Activated CD4-positive, CD25-positive, alpha-beta regulatory T cell treated with anti-CD3 and anti-CD28 coated beads, Interleukin-2, amount 50 U/mL, for 72 hours (primary cell): Measurements from ENCODE around the gene XRCC6.
"Not testable (repeated sequence)": the region's sequence is repeated elsewhere in the genome, so short reads cannot be mapped to it uniquely, and the experiment has no call there.

Experiments used
- DNase-seq: peaks from one replicate; pipeline ENCODE4 v3.0.0; 2021

XRCC6 gene

DNA sequence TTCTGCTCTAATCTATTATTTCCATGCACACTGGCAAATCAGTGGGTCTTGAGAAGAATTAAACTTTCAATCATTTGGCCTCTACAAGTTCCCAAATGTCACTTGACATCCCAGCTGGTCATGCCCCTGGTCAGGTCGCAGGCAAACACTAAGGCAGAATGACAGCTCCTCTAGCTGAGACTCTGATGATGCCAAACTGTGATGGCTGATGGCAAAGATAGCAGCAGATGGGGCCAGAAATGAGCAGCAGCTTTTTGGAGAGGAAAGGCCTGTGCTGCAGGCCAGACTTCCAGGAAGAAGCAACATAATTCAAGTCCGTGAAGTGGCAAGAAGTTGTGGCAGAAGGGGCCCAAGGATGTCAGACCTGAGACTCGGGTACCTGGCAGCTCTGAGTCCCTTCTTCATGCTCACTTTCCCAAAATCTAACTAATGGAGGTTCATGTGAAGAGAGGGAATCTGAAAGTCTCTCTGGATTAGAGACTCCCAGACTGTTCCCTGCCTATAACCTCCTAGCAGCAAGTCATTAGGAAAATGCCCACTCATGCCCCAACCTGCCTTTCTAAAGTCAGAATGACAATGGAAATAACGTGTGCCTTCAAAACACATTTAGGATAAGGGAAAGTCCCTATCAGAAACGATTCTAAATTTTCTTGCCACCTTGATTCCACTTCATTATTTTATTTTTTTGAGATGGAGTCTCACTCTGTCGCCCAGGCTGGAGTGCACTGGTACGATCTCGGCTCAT lies 22.0 kb upstream of the XRCC6 start:
- DNase-seq: no peak

DNA sequence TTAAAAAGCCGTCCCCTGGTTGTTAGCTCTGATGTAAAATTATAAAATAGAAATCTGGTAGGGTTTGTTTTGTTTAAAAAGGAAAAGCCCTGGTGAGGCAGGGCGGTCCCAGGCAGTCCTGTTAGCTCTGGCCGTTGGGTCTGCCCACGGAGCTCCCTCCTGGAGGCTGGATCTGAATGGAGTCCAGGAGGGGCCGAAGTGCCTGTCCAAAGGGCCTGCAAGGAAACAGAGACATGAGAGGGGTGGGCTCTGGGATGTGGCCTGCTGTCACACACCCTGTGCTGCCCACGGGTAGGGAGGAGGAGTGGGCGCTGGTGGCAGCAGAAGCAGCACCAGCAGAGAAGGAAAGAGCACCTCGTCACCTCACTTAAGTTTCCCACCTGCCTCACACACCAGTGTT lies 20.1 kb upstream of the XRCC6 start:
- DNase-seq: no peak

DNA sequence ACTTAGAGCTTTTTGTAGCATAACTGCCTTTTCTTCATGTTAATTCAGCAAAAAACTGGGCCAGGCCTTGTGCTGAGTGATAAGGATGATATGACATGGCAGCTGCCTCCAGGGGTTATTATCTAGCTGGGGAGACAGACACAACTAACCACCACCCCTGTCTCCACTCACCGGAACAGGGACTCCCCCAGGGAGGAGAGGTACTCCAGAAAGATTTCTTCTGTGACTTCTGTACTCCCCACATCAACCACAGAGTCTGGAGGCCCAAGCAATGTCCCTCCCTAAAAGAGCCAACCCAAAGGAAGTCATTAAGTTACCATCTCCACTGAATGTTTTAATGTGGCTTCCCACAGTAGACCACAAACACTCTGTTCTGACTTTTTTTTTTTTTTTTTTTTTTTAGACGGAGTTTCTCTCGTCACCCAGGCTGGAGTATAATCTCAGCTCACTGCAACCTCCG lies 17.2 kb upstream of the XRCC6 start:
- peak; percentile 61 for DNase-seq

DNA sequence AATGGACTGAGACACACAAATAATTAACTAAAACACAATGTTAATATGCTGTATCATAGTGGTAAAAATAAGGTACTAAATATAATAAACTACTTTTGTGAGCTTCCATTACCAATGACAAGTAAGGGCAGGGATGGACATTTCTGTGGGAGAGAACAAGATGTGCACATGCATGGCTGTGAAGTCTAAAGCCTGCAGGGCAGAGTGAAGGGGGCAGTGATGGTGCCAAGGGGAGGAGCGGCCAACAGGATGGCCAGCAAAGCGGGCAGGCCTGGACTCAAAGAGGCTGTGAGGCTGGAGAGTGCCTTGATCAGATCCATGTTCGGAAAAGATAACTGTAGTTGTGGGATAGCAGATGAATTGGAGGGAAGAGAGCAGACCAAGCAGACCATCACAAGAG lies 12.7 kb upstream of the XRCC6 start:
- DNase-seq: no peak

DNA sequence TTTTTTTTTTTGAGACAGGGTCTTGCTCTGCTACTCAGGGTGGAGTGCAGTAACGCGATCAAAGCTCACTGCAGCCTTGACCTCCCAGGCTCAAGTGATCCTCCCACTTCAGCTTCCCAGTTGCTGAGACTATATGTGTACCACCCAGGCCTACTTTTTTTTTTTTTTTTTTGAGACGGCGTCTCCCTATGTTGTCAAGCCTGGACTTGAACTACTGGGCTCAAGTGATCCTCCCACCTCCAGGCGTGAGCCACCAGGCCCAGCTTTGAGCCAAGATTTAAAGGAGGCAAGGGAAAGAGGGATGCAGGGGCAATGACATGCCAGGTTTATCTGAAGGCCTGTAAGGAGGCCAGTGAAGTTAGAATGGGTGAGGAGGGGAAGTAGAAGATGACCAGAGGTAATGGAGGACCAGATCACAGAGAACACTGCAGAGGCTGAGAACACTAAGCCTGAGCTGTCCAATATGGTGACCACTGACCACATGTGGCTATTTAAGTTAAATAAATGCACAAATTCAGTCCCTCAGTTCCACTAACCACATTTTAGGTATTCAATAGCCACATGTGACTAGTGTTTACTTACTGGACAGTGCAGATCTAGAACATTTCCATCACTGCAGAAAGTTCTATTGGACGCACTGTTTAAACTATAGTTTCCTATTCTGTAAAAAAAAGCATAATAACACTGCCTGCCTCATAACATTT lies 8.3 kb upstream of the XRCC6 start:
- no peak for DNase-seq

DNA sequence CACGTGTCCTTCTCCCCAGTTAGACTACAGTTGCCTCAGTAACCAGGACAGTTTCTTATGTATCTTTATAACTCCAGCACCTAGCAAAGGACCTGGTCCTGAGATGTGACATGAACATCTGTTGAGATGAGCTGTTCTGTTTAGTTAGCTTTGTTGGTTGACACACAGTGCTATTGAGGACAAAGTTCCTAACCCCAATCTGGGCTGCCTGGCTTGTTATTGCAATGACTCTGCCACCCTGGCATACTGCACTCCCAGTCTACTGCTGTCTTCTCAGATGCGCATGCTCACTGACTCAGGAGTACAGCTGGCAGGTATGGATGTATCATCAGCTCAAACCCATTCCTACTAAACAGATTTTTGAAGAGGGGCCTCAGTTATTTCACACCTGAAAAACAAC lies 7.6 kb upstream of the XRCC6 start:
- DNase-seq: no peak

DNA sequence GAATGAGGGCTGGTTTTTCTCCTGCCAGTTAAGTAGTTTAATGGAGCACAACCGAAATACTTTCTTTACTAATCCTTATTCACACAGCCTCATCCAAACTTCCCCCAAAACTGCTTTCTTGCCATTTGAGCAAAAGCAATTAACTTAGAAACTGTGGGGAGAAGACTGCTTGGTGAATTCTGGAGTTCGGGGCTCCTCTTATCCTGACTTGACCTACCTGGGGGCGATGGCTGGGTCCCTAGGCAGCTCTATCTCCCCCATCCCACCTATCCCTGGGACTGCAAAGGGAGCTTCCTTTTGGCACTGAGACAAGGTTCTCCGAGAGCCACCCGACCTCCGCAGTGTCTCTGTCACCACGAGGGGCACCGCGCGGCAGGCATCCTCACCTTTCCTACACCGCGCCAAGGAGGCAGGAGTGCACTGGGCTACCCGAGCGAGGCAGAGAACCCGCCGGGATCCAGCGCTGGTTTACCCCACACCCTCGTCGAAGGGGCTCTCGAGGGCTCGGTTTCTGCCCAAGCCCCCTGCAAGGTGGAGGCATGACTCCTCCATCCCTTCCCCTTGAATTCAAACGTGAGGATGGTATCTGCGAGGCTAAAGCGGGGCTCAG lies 1.0 kb upstream of the XRCC6 start:
- DNase-seq: peak; percentile 60

DNA sequence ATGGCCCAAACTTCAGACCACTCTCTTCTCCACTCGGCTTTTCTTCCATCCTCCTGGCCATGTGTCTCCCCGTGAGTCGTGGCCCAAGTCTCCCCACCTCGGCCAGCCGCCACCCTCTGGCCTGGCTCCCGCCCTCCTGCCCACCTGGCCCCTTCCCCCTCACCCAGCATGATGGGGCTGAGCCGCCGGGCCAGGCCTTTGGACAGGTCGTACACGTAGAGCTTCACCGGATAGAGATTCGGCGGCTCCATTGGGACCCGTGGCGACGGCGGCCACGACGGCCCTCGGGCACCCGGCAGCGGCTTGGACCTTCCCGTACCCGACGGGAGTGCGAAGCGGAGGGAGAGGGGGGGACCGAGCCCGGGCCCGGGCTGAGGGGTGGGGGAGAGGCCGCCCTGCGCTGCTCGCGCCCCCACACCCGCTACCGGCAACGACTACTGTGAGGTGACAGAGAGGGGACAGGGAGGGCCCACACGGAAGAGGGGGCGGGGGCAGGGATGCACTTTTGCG lies 451 bp upstream of the XRCC6 start, which contains the start of gene DESI1:
DESI1 (minus strand) TSS at position 455 of the 510 bp plus-strand sequence; CDS start at position 251, 204 bp downstream.
- DNase-seq: no peak

DNA sequence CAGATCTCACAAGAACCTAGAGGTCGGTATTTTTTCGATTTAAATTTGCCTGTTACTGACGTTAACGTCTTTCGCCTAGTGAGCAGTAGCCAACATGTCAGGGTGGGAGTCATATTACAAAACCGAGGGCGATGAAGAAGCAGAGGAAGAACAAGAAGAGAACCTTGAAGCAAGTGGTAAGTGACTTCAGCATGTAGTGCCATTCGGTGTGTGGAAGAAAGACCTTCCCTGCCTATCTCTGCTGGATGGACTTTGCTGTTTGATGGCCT lies 750 bp downstream of the XRCC6 start:
- DNase-seq: no peak

DNA sequence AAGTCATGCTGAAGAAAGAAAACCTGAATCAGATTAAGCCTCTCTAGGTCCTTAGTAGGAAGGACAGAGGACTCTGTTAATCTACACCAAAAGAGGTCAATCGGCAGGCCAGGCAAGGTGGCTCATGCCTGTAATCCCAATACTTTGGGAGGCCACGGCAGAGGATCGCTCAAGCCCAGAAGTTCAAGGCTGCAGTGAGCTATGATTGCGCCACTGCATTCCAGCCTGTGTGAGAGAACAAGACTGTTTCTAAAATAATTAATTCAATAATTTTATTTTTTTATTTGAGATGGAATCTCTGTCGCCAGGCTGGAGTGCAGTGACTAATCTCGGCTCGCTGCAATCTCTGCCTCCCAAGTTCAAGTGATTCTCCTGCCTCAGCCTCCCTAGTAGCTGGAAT lies 4.5 kb downstream of the XRCC6 start:
- no peak for DNase-seq

DNA sequence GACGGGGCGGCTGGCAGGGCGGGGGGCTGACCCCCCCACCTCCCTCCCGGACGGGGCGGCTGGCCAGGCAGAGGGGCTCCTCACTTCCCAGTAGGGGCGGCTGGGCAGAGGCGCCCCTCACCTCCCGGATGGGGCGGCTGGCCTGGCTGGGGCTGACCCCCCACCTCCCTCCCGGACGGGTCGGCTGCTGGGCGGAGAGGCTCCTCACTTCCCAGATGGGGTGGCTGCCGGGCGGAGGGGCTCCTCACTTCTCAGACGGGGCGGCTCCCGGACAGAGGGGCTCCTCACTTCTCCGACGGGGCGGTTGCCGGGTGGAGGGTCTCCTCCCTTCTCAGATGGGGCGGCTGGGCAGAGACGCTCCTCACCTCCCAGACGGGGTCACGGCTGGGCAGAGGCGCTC lies 10.0 kb downstream of the XRCC6 start:
- DNase-seq: not testable (repeated sequence)

DNA sequence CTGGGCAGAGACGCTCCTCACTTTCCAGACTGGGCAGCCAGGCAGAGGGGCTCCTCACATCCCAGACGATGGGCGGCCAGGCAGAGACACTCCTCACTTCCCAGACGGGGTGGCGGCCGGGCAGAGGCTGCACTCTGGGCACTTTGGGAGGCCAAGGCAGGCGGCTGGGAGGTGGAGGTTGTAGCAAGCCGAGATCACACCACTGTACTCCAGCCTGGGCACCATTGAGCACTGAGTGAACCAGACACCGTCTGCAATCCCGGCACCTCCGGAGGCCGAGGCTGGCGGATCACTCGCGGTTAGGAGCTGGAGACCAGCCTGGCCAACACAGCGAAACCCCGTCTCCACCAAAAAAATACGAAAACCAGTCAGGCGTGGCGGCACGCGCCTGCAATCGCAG lies 10.5 kb downstream of the XRCC6 start:
- not testable (repeated sequence) for DNase-seq

DNA sequence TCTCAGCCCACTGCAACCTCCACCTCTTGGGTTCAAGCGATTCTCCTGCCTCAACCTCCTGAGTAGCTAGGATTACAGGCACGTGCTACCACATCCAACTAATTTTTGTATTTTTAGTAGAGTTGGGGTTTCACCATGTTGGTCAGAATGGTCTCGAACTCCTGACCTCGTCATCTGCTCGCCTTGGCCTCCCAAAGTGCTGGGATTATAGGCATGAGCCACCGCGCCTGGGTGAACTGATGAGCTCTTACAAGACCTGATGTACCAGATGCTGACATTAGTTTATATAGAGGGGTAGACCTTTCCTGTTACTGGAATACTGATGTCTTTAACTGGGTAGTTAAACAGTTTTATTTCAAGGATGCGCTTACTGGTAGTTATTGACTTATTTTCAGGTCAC lies 13.5 kb downstream of the XRCC6 start:
- not testable (repeated sequence) for DNase-seq

DNA sequence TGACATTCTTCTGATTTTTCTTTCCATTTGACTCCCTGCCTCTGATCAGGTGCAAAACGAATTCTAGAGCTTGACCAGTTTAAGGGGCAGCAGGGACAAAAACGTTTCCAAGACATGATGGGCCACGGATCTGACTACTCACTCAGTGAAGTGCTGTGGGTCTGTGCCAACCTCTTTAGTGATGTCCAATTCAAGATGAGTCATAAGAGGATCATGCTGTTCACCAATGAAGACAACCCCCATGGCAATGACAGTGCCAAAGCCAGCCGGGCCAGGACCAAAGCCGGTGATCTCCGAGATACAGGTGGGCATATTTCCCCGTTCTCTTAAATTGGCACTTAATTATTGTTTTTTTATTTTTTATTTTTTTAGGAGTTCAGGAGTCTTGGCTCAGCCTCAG lies 15.4 kb downstream of the XRCC6 start:
- DNase-seq: no peak

DNA sequence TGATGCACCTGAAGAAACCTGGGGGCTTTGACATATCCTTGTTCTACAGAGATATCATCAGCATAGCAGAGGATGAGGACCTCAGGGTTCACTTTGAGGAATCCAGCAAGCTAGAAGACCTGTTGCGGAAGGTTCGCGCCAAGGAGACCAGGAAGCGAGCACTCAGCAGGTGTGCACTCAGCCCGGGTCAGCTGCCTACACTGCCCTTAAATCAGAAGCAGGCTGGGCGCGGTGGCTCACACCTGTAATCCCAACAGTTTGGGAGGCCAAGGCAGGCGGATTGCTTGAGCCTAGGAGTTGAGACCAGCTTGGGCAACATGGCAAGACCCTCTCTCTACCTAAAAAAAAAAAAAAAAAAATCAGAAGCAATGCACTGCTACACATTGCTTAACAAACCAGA lies 16.5 kb downstream of the XRCC6 start:
- not testable (repeated sequence) for DNase-seq

DNA sequence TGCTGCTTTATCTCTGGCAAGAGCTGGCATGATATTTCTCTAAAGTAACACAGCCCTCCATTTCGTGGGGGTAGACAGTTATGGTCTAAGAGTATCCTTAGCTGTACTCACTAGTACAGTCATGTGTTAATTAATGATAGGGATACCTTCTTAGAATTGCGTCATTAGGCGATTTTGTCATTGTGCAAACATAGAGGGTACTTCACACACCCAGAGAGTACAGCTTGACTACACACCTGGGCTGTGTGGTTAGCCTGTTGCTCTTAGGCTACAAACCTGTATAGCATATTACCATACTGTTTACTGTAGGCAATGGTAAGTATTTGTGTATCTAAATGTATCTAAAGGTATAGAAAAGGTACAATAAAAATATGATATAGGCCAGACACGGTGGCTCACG lies 17.0 kb downstream of the XRCC6 start:
- DNase-seq: no peak

DNA sequence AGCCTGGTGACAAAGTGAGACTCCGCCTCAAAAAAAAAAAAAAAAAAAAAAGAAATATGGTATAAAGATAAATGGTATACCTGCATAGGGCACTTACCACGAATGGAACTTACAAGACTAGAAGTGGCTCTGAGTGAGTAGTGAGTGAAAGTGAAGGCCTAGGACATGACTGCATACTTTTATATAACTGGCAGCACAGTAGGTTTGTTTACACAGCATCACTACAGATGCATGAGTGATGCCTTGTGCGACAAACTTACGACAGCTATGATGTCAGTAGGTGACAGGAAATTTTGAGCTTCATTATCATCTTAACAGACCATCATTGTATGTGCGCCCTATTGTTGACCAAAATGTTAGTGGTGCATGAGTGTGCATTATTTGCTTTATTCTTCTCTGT lies 17.7 kb downstream of the XRCC6 start:
- DNase-seq: no peak

DNA sequence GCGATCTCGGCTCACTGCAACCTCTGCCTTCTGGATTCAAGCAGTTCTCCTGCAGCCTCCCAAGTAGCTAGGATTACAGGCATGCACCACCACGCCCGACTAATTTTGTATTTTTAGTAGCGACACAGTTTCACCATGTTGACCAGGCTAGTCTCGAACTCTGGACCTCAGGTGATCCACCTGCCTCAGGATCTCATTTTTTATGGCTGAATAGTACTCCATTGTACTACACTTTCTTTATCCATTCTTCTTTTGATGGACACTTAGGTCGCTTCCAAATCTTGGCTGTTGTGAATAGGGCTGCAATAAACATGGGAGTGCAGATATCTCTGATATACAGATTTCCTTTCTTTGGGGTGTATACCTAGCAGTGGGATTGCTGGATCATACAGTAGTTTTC lies 20.8 kb downstream of the XRCC6 start:
- DNase-seq: no peak

DNA sequence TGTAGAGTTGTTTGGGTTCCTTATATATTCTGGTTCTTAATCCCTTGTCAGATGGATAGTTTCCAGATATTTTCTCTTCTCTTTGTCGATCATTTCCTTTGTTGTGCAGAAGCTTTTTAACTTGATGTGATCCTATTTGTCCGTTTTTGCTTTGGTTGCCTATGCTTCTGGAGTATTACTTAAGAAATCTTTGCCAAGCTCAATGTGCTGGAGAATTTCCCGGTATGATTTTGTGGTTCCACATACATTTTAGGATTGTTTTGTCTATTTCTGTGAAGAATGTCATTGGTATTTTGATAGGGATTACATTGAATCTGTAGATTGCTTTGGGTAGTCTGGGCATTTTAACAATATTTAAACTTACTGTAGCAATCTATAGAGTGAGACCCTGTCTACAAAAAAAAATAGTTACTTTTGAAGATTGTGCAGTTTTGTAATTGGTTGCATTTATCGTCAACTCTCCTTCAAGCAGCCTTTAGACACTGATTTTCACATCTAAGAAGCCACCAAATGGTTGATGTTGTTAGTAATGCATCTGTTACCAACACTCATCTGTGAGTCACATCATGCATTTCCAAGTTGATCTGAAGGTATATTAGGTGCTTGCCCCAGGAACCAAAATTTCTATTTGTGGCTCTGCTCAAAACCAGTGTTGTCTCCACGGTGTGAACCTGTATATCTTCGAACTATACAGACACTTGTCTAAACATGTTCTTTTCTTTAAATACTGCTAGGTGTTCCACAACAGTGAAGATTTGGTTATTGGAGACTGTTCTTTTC lies 21.4 kb downstream of the XRCC6 start:
- DNase-seq: no peak

DNA sequence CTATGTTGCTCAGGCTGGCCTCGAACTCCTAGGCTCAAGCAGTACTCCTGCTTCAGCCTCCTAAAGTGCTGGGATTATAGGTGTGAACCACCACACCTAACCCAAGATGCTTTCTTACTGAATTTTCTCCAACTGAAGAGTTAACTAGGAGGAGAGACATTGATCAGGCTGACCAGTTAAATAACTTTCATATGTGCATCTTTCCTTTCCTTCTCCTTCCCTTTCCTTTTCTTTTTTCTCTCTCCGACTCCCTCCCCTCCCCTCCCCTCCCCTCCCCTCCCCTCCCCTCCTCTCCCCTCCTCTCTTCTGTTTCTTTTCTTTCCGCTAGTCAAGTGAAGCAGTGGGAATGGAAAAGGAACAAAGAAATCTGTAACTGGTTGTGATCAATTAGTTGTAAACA lies 26.7 kb downstream of the XRCC6 start:
- no peak for DNase-seq

DNA sequence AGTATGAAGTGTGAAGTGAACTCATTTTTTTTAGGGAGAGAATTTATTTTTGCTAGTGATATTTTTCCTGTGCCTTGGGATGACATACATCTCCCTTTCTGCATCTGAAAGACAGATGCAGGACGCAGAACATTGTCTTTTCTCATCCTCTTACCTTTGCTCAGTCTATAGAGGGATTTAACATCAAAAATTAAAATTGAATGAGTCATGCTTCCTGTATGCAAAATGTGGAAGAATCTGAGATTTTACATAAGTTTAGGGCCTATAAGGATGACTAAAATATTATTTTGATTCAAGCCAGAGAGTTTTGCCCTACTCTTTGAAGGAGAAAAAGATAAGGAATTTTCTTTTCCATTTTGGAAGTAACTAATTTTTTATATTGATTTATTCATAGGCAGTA lies 27.3 kb downstream of the XRCC6 start:
- DNase-seq: no peak

DNA sequence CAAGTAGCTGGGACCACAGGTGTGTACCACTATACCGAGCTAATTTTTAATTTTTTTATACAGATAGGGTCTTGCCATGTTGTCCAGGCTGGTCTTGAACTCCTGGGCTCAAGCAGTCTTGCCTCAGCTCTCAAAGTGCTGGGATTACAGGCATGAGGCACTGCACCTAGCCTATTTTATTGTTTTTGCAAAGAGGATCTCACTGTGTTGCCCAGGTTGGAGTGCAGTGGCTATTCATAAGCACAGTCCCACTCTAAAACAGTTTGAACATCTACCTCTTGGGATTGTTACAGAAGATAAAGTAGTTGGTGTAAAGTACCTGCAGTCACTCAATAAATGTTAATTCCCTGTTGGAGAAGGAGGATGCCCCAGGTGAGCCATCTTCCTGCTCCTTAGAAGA lies 29.1 kb downstream of the XRCC6 start:
- no peak for DNase-seq

DNA sequence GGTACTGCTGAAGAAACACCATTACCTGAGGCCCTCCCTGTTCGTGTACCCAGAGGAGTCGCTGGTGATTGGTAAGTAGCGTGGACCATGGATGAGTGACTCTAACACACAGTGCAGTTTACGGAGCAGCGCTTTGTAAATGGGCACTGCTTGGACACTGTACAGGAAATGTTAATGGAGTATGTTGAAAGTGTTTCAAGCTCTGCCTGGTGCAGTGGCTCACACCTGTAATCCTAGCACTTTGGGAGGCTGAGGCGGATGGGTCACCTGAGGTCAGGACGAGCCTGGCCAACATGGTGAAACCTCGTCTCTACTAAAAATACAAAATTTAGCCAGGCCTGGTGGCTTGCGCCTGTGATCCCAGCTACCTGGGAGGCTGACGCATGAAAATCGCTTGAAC lies 29.7 kb downstream of the XRCC6 start:
- no peak for DNase-seq
